CD14-positive monocyte (primary cell): ENCODE data around the gene CCDC12. TPM values are rescaled to one million over a fixed set of nuclear protein-coding genes. Genes with fewer than 3 reads are reported as not detected.
A peak's percentile ranks its signal among the peaks of the same experiment; 100 is the strongest.

Experiments
- DNase-seq, 3 donors: peaks; one replicate each; pipeline ENCODE4 v3.0.0-alpha.2; 2011 to 2022
- H2AFZ ChIP-seq: 2 replicates; pipeline ENCODE4 v1.6.0; 2012; ENCODE audit warnings: mild to moderate bottlenecking, low read depth, low read length, inconsistent platforms; ENCODE audit not compliant: insufficient read depth, poor library complexity, severe bottlenecking
- H3K27ac ChIP-seq, 2 donors: 1 replicate in 1 of 2; 2 replicates in 1 of 2; pipeline ENCODE4 v1.5.1; 2012 to 2013; ENCODE audit warnings: low read length in 2 of 2, control low read depth in 1 of 2, inconsistent platforms in 1 of 2, low read depth in 1 of 2, mild to moderate bottlenecking in 1 of 2
- H3K27me3 ChIP-seq, 2 donors: one replicate each; pipeline versions ENCODE4 v1.6.0 to v1.6.1; 2011 to 2013; ENCODE audit warnings: low read length in 2 of 2; ENCODE audit not compliant: control insufficient read depth in 2 of 2, insufficient read depth in 2 of 2
- H3K36me3 ChIP-seq, 2 donors: replicated peaks in 1 of 2; 1 replicate in 1 of 2; 2 replicates in 1 of 2; pipeline versions ENCODE4 v1.5.1 to v1.6.1; 2012 to 2013; ENCODE audit warnings: low read length in 2 of 2, control low read depth in 1 of 2, inconsistent platforms in 1 of 2, mild to moderate bottlenecking in 1 of 2; ENCODE audit not compliant: insufficient read depth in 2 of 2, control insufficient read depth in 1 of 2
- H3K4me1 ChIP-seq, 2 donors: 1 replicate in 1 of 2; 2 replicates in 1 of 2; pipeline versions ENCODE4 v1.5.1 to v1.6.1; 2012 to 2013; ENCODE audit warnings: low read length in 2 of 2, control low read depth in 1 of 2, inconsistent platforms in 1 of 2, mild to moderate bottlenecking in 1 of 2, moderate library complexity in 1 of 2; ENCODE audit not compliant: insufficient read depth in 2 of 2, control insufficient read depth in 1 of 2
- H3K4me2 ChIP-seq: replicated peaks from 2 replicates; pipeline ENCODE3; 2012; ENCODE audit warnings: low read length, moderate library complexity, mild to moderate bottlenecking; ENCODE audit not compliant: poor library complexity, severe bottlenecking; ENCODE audit errors: extremely low read depth
- H3K4me3 ChIP-seq, 3 experiments: fragments of 200-600 bp in 1 of 3; sonication (generic) in 1 of 3; replicated peaks in 1 of 3; 1 replicate in 2 of 3; 2 replicates in 1 of 3; pipeline ENCODE4 v1.5.1; 2011 to 2013; ENCODE audit warnings: low read length in 3 of 3, mild to moderate bottlenecking in 3 of 3, control low read depth in 2 of 3, low read depth in 2 of 3, inconsistent platforms in 1 of 3, moderate library complexity in 1 of 3
- H3K79me2 ChIP-seq: 2 replicates; pipeline ENCODE4 v1.6.0; 2012; ENCODE audit warnings: mild to moderate bottlenecking, control low read depth, inconsistent platforms, low read length, moderate library complexity; ENCODE audit not compliant: insufficient read depth
- H3K9ac ChIP-seq: 2 replicates; pipeline ENCODE4 v1.6.0; 2017; ENCODE audit warnings: low read length, mild to moderate bottlenecking; ENCODE audit not compliant: insufficient read depth, poor library complexity, severe bottlenecking
- H3K9me3 ChIP-seq, 2 donors: replicated peaks in 1 of 2; 1 replicate in 1 of 2; 2 replicates in 1 of 2; pipeline versions ENCODE4 v1.5.1 to v1.6.1; 2012 to 2013; ENCODE audit warnings: low read length in 2 of 2, control low read depth in 1 of 2; ENCODE audit not compliant: control insufficient read depth in 1 of 2, insufficient read depth in 1 of 2
- H4K20me1 ChIP-seq: 2 replicates; pipeline ENCODE4 v1.6.0; 2012; ENCODE audit warnings: mild to moderate bottlenecking, low read length, control low read depth, moderate library complexity; ENCODE audit not compliant: insufficient read depth
- H3K27ac Mint-ChIP-seq, 7 donors: one replicate each; pipeline ENCODE4 v1.8.0; 2020; ENCODE audit warnings: mild to moderate bottlenecking in 7 of 7, mixed read lengths in 7 of 7, moderate library complexity in 6 of 7, inconsistent platforms in 2 of 7
- H3K27me3 Mint-ChIP-seq, 3 donors: one replicate each; pipeline ENCODE4 v1.8.0; 2021 to 2022; ENCODE audit warnings: low read depth in 3 of 3, mild to moderate bottlenecking in 3 of 3, mixed read lengths in 3 of 3, moderate library complexity in 3 of 3, inconsistent platforms in 1 of 3
- H3K36me3 Mint-ChIP-seq, 2 donors: one replicate each; pipeline ENCODE4 v1.8.0; 2020; ENCODE audit warnings: mixed read lengths in 2 of 2, inconsistent platforms in 1 of 2, mild to moderate bottlenecking in 1 of 2
- H3K4me1 Mint-ChIP-seq: one replicate; pipeline ENCODE4 v1.8.0; 2020; ENCODE audit warnings: mild to moderate bottlenecking, mixed read lengths
- H3K4me3 Mint-ChIP-seq, 2 donors: one replicate each; pipeline ENCODE4 v1.8.0; 2020; ENCODE audit warnings: mild to moderate bottlenecking in 2 of 2, mixed read lengths in 2 of 2, moderate library complexity in 1 of 2
- H3K9me3 Mint-ChIP-seq, 7 donors: one replicate each; pipeline ENCODE4 v1.8.0; 2020 to 2022; ENCODE audit warnings: mixed read lengths in 7 of 7, mild to moderate bottlenecking in 6 of 7, moderate library complexity in 6 of 7, inconsistent platforms in 2 of 7
- WGBS: methylation state at CpG from one replicate; pipeline ENCODE4 v1.1.5; 2013; ENCODE audit warnings: missing lambda C conversion rate; ENCODE audit not compliant: insufficient coverage; 5-methylcytosine and 5-hydroxymethylcytosine counted together
- intact Hi-C, 2 donors: fragments of 100-400 bp; cut with micrococcal nuclease; formaldehyde crosslinking; loops; one replicate each; pipeline versions ENCODE4 v1.15.0 to v1.15.1; 2023
- polyA plus RNA-seq, 3 donors: library from polyadenylated mRNA; depleted of rRNA in 1 of 3; unstranded in 2 of 3; stranded (reverse) in 1 of 3; fragments of 300-500 nt in 2 of 3; fragments of >200 nt in 1 of 3; fragmentation: Illumina TruSeq in 2 of 3; gene quantifications; 1 replicate in 2 of 3; 2 replicates in 1 of 3; pipeline ENCODE4 v1.2.3, GENCODE V29; 2012 to 2021
- TF ChIP-seq, protein P1 (sequence below): fragments of 200-600 bp; IDR thresholded peaks from one replicate; pipeline ENCODE4 v1.8.0; 2022; ENCODE audit warnings: antibody characterized with exemption, mild to moderate bottlenecking

Gene CCDC12
- polyA plus RNA-seq, 3 donors, result 50.1 to 70.7 (median 55.8) TPM

DNA sequence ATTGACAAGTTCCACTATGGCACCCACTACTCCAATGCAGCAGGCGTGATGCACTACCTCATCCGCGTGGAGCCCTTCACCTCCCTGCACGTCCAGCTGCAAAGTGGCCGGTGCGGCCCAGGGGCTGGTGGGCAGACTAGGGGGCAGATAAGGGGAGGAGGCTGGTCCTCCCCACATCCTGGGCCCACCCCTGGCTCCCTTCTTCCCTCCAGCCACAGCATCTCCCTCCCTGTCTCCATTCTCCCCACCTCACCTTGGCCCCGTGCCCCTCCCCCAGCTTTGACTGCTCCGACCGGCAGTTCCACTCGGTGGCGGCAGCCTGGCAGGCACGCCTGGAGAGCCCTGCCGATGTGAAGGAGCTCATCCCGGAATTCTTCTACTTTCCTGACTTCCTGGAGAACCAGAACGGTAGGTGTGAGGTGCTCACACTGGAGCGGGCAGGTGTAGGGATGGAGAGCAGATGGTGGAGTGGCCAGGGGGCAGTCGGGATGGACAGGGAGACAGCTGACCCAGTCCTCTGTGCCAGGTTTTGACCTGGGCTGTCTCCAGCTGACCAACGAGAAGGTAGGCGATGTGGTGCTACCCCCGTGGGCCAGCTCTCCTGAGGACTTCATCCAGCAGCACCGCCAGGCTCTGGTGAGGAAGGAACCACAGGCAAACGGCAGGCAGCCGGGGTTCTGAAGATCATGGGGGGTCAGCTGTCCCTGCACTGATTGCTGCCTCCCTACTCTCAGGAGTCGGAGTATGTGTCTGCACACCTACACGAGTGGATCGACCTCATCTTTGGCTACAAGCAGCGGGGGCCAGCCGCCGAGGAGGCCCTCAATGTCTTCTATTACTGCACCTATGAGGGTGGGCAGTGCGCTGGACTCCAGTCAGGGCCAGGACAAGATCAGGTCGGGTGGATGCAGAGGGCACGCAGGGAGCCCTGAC lies 28.9 kb upstream of the CCDC12 start:
- no peak overlapping the region for H3K4me2 ChIP-seq
- intact Hi-C loops, result no loop called here
- H3K9me3 ChIP-seq, result no peaks in the 10 kb centered on the region
- no peaks in the 10 kb centered on the region for H3K27me3 ChIP-seq
- peaks cover 83 to 87% of the 10 kb centered on the region in 2 donors for H3K36me3 Mint-ChIP-seq
- H2AFZ ChIP-seq, result no peak overlapping the region
- no peaks in the 10 kb centered on the region for H3K9me3 Mint-ChIP-seq
- H3K27me3 Mint-ChIP-seq, result peaks cover 0 to 1% (median 0%) of the 10 kb centered on the region in 3 donors
- H3K4me1 ChIP-seq, result peaks cover 16 to 32% of the 10 kb centered on the region in 2 donors
- H4K20me1 ChIP-seq, result peaks cover 100% of the 10 kb centered on the region
- no peak overlapping the region for H3K4me3 ChIP-seq
- no peak overlapping the region for H3K27ac ChIP-seq
- no peak for DNase-seq
- WGBS, result 91% methylated on average over 26 of the region's 32 CpGs
- H3K4me3 Mint-ChIP-seq, result no peak overlapping the region
- H3K36me3 ChIP-seq, result peaks cover 90% of the 10 kb centered on the region in 2 donors
- TF ChIP-seq, protein P1, sequence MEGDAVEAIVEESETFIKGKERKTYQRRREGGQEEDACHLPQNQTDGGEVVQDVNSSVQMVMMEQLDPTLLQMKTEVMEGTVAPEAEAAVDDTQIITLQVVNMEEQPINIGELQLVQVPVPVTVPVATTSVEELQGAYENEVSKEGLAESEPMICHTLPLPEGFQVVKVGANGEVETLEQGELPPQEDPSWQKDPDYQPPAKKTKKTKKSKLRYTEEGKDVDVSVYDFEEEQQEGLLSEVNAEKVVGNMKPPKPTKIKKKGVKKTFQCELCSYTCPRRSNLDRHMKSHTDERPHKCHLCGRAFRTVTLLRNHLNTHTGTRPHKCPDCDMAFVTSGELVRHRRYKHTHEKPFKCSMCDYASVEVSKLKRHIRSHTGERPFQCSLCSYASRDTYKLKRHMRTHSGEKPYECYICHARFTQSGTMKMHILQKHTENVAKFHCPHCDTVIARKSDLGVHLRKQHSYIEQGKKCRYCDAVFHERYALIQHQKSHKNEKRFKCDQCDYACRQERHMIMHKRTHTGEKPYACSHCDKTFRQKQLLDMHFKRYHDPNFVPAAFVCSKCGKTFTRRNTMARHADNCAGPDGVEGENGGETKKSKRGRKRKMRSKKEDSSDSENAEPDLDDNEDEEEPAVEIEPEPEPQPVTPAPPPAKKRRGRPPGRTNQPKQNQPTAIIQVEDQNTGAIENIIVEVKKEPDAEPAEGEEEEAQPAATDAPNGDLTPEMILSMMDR, result no peak
- H3K9ac ChIP-seq, result no peak overlapping the region
- peaks cover 23% of the 10 kb centered on the region for H3K4me1 Mint-ChIP-seq
- peaks cover 6% of the 10 kb centered on the region for H3K79me2 ChIP-seq
- peak overlapping the region in 5 of 7 donors; percentile 0 to 77 (median 69) for H3K27ac Mint-ChIP-seq

DNA sequence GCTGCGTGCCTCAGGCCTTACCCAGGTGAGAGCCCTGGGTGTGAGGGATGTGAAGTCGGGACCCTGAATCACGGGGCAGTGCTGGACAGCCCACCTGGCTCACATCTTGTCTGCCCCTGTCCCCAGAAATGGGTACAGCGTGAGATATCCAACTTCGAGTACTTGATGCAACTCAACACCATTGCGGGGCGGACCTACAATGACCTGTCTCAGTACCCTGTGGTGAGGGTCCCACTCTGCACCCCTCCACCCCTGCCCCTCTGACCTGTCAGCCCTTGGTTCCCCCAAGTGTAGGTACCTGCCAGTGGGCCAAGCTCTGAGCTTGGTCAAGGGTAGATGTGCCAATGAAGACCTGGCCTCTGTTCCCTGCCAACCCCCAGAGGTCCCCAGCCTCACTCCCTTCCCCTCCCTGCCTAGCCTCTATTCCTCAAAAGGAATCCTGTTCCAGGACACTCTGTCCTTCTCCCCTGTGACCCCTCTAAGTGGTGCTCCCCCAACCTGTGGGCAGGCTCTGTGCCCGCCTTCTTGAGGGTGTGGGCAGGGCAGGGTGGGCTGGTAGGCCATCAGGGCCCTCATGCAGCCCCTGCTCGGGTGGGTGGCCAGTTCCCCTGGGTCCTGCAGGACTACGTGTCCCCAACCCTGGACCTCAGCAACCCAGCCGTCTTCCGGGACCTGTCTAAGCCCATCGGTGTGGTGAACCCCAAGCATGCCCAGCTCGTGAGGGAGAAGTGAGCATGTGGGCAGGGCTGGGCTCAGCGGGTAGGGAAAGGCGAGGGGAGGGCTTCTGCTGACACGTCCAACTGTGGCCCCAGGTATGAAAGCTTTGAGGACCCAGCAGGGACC lies 28.0 kb upstream of the CCDC12 start:
- H3K27ac Mint-ChIP-seq, result peak overlapping the region in 3 of 7 donors; percentile 32 to 54 (median 46)
- Histone ChIP-seq H3K4me2 (no peak overlapping the region), H3K79me2 (peaks cover 8% of the 10 kb centered on the region), H3K4me3 (no peak overlapping the region), H3K4me1 (peaks cover 13 to 25% of the 10 kb centered on the region in 2 donors), H2AFZ (no peak overlapping the region), H3K9me3 (no peaks in the 10 kb centered on the region), H4K20me1 (peaks cover 100% of the 10 kb centered on the region), H3K36me3 (peaks cover 93% of the 10 kb centered on the region in 2 donors), H3K27me3 (no peaks in the 10 kb centered on the region), H3K27ac (no peak overlapping the region), H3K9ac (no peak overlapping the region)
- intact Hi-C loops, result no loop called here
- peaks cover 0 to 1% (median 0%) of the 10 kb centered on the region in 3 donors for H3K27me3 Mint-ChIP-seq
- no peak overlapping the region for H3K4me3 Mint-ChIP-seq
- peaks cover 16% of the 10 kb centered on the region for H3K4me1 Mint-ChIP-seq
- H3K9me3 Mint-ChIP-seq, result no peaks in the 10 kb centered on the region
- TF ChIP-seq, protein P1, result no peak
- 98% methylated on average over 9 of the region's 17 CpGs for WGBS
- DNase-seq, result no peak
- H3K36me3 Mint-ChIP-seq, result peaks cover 86 to 91% of the 10 kb centered on the region in 2 donors
